Measurements from ENCODE around the gene RGS2. TPM values are rescaled to one million over a fixed set of nuclear protein-coding genes. Genes with fewer than 3 reads are reported as not detected.

Gene RGS2
- total and polyA plus RNA-seq, 9 of the 15 experiments (the other 6 are each of a cell fraction or from before 2014, with no cell fraction given), result 2.5 to 5.4 (median 3.8) TPM

- TF ChIP-seq ZBTB40 (IDR thresholded peaks at IDR 0.05) (peak; percentile 60), ZBTB40 (CRISPR knock-in tag; IDR thresholded peaks at IDR 0.05) (no peak), TCF15 (CRISPR knock-in tag; IDR thresholded peaks at IDR 0.05) (no peak), DLX4 (CRISPR knock-in tag; IDR thresholded peaks at IDR 0.05) (no peak), DNMT1 (IDR thresholded peaks at IDR 0.05) (0 out of 2 replicates have a peak, but pooled peaks have one; percentile 32), FOXP4 (CRISPR knock-in tag; IDR thresholded peaks at IDR 0.05; ENCODE audit: borderline replicate concordance) (peak; percentile 63; the same call in 1 of the 2 replicates), THAP7 (CRISPR knock-in tag; IDR thresholded peaks at IDR 0.05) (no peak), ILK (tag; IDR thresholded peaks at IDR 0.05; ENCODE audit: borderline replicate concordance, low read depth) (no peak), GATA2 (CRISPR knock-in tag; IDR thresholded peaks at IDR 0.05) (no peak), ZNF644 (tag; IDR thresholded peaks at IDR 0.05; ENCODE audit: low read depth) (no peak), ZNF507 (tag; conservative IDR thresholded peaks at IDR 0.05) (no peak), CHD4 (IDR thresholded peaks at IDR 0.05; ENCODE audit: insufficient read depth, insufficient replicate concordance, low read depth, low read length, poor library complexity, severe bottlenecking) (no peak), FOSL1 (tag; conservative IDR thresholded peaks at IDR 0.05) (no peak), ZNF57 (CRISPR knock-in tag; IDR thresholded peaks at IDR 0.05) (0 out of 2 replicates have a peak, but pooled peaks have one; percentile 52)
These were observed at the start of gene RGS2 (continued) for GRCh38 chr1:192808518-192809306.
